Measurements from ENCODE around the gene SRPRB.

GRCh38 chr3:133779626-133780203 lies 25.9 kb upstream of the SRPRB start:
- TF ChIP-seq CTCF (IDR thresholded peaks at IDR 0.05 in 2 of 3, conservative IDR thresholded peaks at IDR 0.05 in 1 of 3; ENCODE audit: borderline replicate concordance in 1 of 3, insufficient read depth in 1 of 3, low read depth in 2 of 3, low read length in 2 of 3) (no peak), RAD21 (IDR thresholded peaks at IDR 0.05; ENCODE audit: low read depth) (no peak), MAX (IDR thresholded peaks at IDR 0.05) (no peak), POLR2AphosphoS5 (IDR thresholded peaks at IDR 0.05; ENCODE audit: low read depth, low read length) (no peak), ZBTB33 (IDR thresholded peaks at IDR 0.05; ENCODE audit: extremely low read depth, insufficient replicate concordance, low read length) (no peak), JUND (IDR thresholded peaks at IDR 0.05) (no peak), EZH2phosphoT487 (IDR thresholded peaks at IDR 0.05; ENCODE audit: borderline replicate concordance) (no peak), REST (IDR thresholded peaks at IDR 0.05; ENCODE audit: low read depth) (no peak)
